OCI-LY7 (cell line): ENCODE data around the gene COL25A1. TPM values are rescaled to one million over a fixed set of nuclear protein-coding genes. Genes with fewer than 3 reads are reported as not detected.

ENCODE experiments used
- BruUV-seq: library from RNA; stranded (reverse); fragments of 400-500 nt; replicated peaks from 2 replicates; lab custom pipeline; 2021; lab: Mats Ljungman, UMichigan
- CTCF ChIA-PET: fragments of 300-600 bp; sonication (Branson Sonifier 250); formaldehyde crosslinking; loops from one replicate; lab custom pipeline; 2022; ENCODE audit warnings: antibody characterized with exemption; ENCODE audit not compliant: unreplicated experiment; lab: Charles Lee
- POLR2A ChIA-PET: fragments of 300-600 bp; sonication (Branson Sonifier 250); formaldehyde crosslinking; loops from one replicate; lab custom pipeline; 2022; ENCODE audit warnings: antibody characterized with exemption; lab: Charles Lee
- DNase-seq: peaks from one replicate; pipeline ENCODE4 v3.0.0-alpha.2; 2015; ENCODE audit warnings: low spot score
- H2AFZ ChIP-seq: fragments of 200-600 bp; sonication (generic), shearing (Covaris generic); 2 replicates; pipeline ENCODE4 v1.6.1; 2014; ENCODE audit warnings: mild to moderate bottlenecking, antibody characterized with exemption, low read length, moderate library complexity
- H3K27ac ChIP-seq: fragments of 200-600 bp; sonication (generic); 2 replicates; pipeline ENCODE4 v1.5.1; 2014; ENCODE audit warnings: mixed run types, low read depth, mild to moderate bottlenecking, moderate library complexity, low read length, inconsistent platforms; ENCODE audit not compliant: poor library complexity, severe bottlenecking
- H3K36me3 ChIP-seq: fragments of 200-600 bp; sonication (generic); 2 replicates; pipeline ENCODE4 v1.6.1; 2014; ENCODE audit warnings: mild to moderate bottlenecking, antibody characterized with exemption, low read length, moderate library complexity, mixed read lengths; ENCODE audit not compliant: insufficient read depth
- H3K4me1 ChIP-seq: fragments of 200-600 bp; sonication (generic); 2 replicates; pipeline ENCODE4 v1.5.1; 2014; ENCODE audit warnings: mild to moderate bottlenecking, low read length; ENCODE audit not compliant: insufficient read depth, poor library complexity, severe bottlenecking
- H3K4me2 ChIP-seq: fragments of 200-600 bp; sonication (generic); 2 replicates; pipeline ENCODE4 v1.6.1; 2014; ENCODE audit warnings: mild to moderate bottlenecking, low read length
- H3K4me3 ChIP-seq: fragments of 200-600 bp; sonication (generic); 2 replicates; pipeline ENCODE4 v1.5.1; 2014; ENCODE audit warnings: mild to moderate bottlenecking, low read depth, low read length; ENCODE audit not compliant: poor library complexity, severe bottlenecking
- H3K79me2 ChIP-seq: fragments of 200-600 bp; sonication (generic); 2 replicates; pipeline ENCODE4 v1.6.1; 2016; ENCODE audit warnings: low read depth, mild to moderate bottlenecking, low read length, moderate library complexity, mixed read lengths; ENCODE audit not compliant: insufficient read depth
- H3K9me2 ChIP-seq: fragments of 200-600 bp; sonication (generic); 2 replicates; pipeline ENCODE4 v1.6.1; 2016; ENCODE audit warnings: mild to moderate bottlenecking, low read length, mixed read lengths; ENCODE audit not compliant: insufficient read depth
- H3K9me3 ChIP-seq: fragments of 200-600 bp; sonication (generic); 2 replicates; pipeline ENCODE4 v1.6.1; 2014; ENCODE audit warnings: mild to moderate bottlenecking, mixed run types, low read length, mixed read lengths
- H4K20me1 ChIP-seq: fragments of 200-600 bp; sonication (generic); 2 replicates; pipeline ENCODE4 v1.6.1; 2014; ENCODE audit warnings: mild to moderate bottlenecking, antibody characterized with exemption, low read length, moderate library complexity, mixed read lengths; ENCODE audit not compliant: insufficient read depth
- CTCF ChIP-seq: fragments of 200-600 bp; sonication (generic); conservative IDR thresholded peaks from 2 replicates; pipeline ENCODE4 v1.5.1; 2014; ENCODE audit warnings: mild to moderate bottlenecking, antibody characterized with exemption, low read length, moderate library complexity, mixed read lengths
- EZH2phosphoT487 ChIP-seq: fragments of 200-600 bp; sonication (generic); IDR thresholded peaks from 2 replicates; pipeline ENCODE4 v1.6.1; 2018; ENCODE audit warnings: low read depth, borderline replicate concordance, mild to moderate bottlenecking, mixed run types, antibody characterized with exemption, low read length, moderate library complexity, mixed read lengths
- intact Hi-C: fragments of 100-400 bp; cut with micrococcal nuclease; formaldehyde crosslinking; loops from one replicate; pipeline ENCODE4 v1.10.0; 2022; ENCODE audit not compliant: unreplicated experiment
- total RNA-seq, 2 experiments: library from RNA; depleted of rRNA in 1 of 2; stranded (reverse); fragments of >200 nt in 1 of 2; shearing (Covaris generic) in 1 of 2; gene quantifications; 2 replicates each; pipeline ENCODE4 v1.2.3, GENCODE V29; 2014 to 2022

COL25A1 gene
- total RNA-seq, 2 experiments from 2014 or later: not detected

- Histone ChIP-seq H3K4me3 (no peak overlapping the region), H3K4me1 (no peaks in the 10 kb centered on the region), H2AFZ (no peak overlapping the region), H3K9me2 (no peaks in the 10 kb centered on the region), H4K20me1 (no peaks in the 10 kb centered on the region), H3K79me2 (no peaks in the 10 kb centered on the region), H3K4me2 (no peak overlapping the region), H3K27ac (no peak overlapping the region), H3K9me3 (no peaks in the 10 kb centered on the region), H3K36me3 (no peaks in the 10 kb centered on the region)
- TF ChIP-seq CTCF (no peak), EZH2phosphoT487 (no peak)
- intact Hi-C loops: no loop called here
- no peak for DNase-seq
- CTCF ChIA-PET: no interaction called here
- no TSS peak for BruUV-seq
- POLR2A ChIA-PET: interaction anchor here (0.7 to 1.4 kb wide), 5 partner anchors 9 to 186 kb away, joined by 3 read pairs; no protein-coding TSS in a partner anchor
Observed at GRCh38 chr4:109215506-109215905, 87.0 kb downstream of the COL25A1 start.

GRCh38 chr4:109214622-109215301 is 87.7 kb downstream of the COL25A1 start:
- TF ChIP-seq CTCF: no peak
- no peak for TF ChIP-seq EZH2phosphoT487
- Histone ChIP-seq H3K27ac (no peak overlapping the region), H2AFZ (no peak overlapping the region), H3K79me2 (no peaks in the 10 kb centered on the region), H3K9me3 (no peaks in the 10 kb centered on the region), H3K4me1 (no peaks in the 10 kb centered on the region), H3K4me3 (no peak overlapping the region), H3K36me3 (no peaks in the 10 kb centered on the region), H3K9me2 (no peaks in the 10 kb centered on the region), H4K20me1 (no peaks in the 10 kb centered on the region), H3K4me2 (no peak overlapping the region)
- BruUV-seq: no TSS peak
- CTCF ChIA-PET: no interaction called here
- intact Hi-C loops: no loop called here
- no peak for DNase-seq
- POLR2A ChIA-PET: interaction anchor here (0.7 to 1.4 kb wide), 5 partner anchors 8 to 187 kb away, joined by 3 read pairs; no protein-coding TSS in a partner anchor

GRCh38 chr4:109213056-109213455 is 89.4 kb downstream of the COL25A1 start:
- no peak for DNase-seq
- H3K4me3 ChIP-seq: no peak overlapping the region
- H3K9me3 ChIP-seq: no peaks in the 10 kb centered on the region
- TF ChIP-seq EZH2phosphoT487 (no peak), CTCF (no peak)
- intact Hi-C loops: no loop called here
- H3K79me2 ChIP-seq: no peaks in the 10 kb centered on the region
- CTCF ChIA-PET: no interaction called here
- H3K36me3 ChIP-seq: no peaks in the 10 kb centered on the region
- H4K20me1 ChIP-seq: no peaks in the 10 kb centered on the region
- POLR2A ChIA-PET: no interaction called here
- no peak overlapping the region for H3K27ac ChIP-seq
- H3K4me1 ChIP-seq: no peaks in the 10 kb centered on the region
- no peak overlapping the region for H3K4me2 ChIP-seq
- H2AFZ ChIP-seq: no peak overlapping the region
- BruUV-seq: no TSS peak
- H3K9me2 ChIP-seq: no peaks in the 10 kb centered on the region
